Spleen (tissue), 11 donors: ENCODE results near the gene PANX3. TPM values are rescaled to one million over a fixed set of nuclear protein-coding genes. Genes with fewer than 3 reads are reported as not detected.

Source experiments
- DNase-seq: peaks from one replicate; pipeline ENCODE4 v3.0.0-alpha.2; 2020
- H3K27ac ChIP-seq, 8 donors: fragments of 200-600 bp; sonication (generic) in 7 of 8; 1 replicate in 4 of 8; 2 replicates in 4 of 8; pipeline versions ENCODE4 v1.5.0 to v1.8.0; 2016 to 2021; ENCODE audit warnings: inconsistent platforms in 4 of 8, mild to moderate bottlenecking in 4 of 8, moderate library complexity in 1 of 8
- H3K27me3 ChIP-seq, 7 donors: fragments of 200-600 bp; sonication (generic) in 6 of 7; replicated peaks in 1 of 7; 1 replicate in 4 of 7; 2 replicates in 3 of 7; pipeline versions ENCODE4 v1.5.0 to v1.8.0; 2016 to 2021; ENCODE audit warnings: inconsistent platforms in 3 of 7, mild to moderate bottlenecking in 1 of 7
- H3K36me3 ChIP-seq, 6 donors: fragments of 200-600 bp; sonication (generic) in 5 of 6; 1 replicate in 4 of 6; 2 replicates in 2 of 6; pipeline versions ENCODE4 v1.5.0 to v1.8.0; 2016 to 2021; ENCODE audit warnings: inconsistent platforms in 2 of 6
- H3K4me1 ChIP-seq, 6 donors: fragments of 200-600 bp; sonication (generic) in 5 of 6; 1 replicate in 3 of 6; 2 replicates in 3 of 6; pipeline versions ENCODE4 v1.5.0 to v1.8.0; 2016 to 2021; ENCODE audit warnings: inconsistent platforms in 3 of 6
- H3K4me3 ChIP-seq, 8 donors: fragments of 200-600 bp; sonication (generic) in 7 of 8; 1 replicate in 4 of 8; 2 replicates in 4 of 8; pipeline versions ENCODE4 v1.5.0 to v1.8.0; 2016 to 2021; ENCODE audit warnings: inconsistent platforms in 4 of 8, mild to moderate bottlenecking in 4 of 8, moderate library complexity in 2 of 8
- H3K9me3 ChIP-seq, 8 donors: fragments of 200-600 bp; sonication (generic) in 7 of 8; 1 replicate in 4 of 8; 2 replicates in 4 of 8; pipeline versions ENCODE4 v1.5.0 to v1.8.0; 2016 to 2021; ENCODE audit warnings: inconsistent platforms in 4 of 8
- POLR2A ChIP-seq, 3 donors: fragments of 450-650 bp; IDR thresholded peaks; one replicate each; pipeline ENCODE4 v1.5.1; 2017; ENCODE audit warnings: antibody characterized with exemption in 3 of 3, mild to moderate bottlenecking in 1 of 3
- POLR2AphosphoS5 ChIP-seq, 3 donors: sonication (generic); formaldehyde crosslinking; IDR thresholded peaks; one replicate each; pipeline ENCODE4 v1.5.1; 2017; ENCODE audit warnings: antibody characterized with exemption in 3 of 3
- WGBS, 5 donors: extraction: QIAGEN DNeasy Blood & Tissue Kit in 3 of 5; methylation state at CpG; one replicate each; pipeline versions ENCODE4 v1.1.5 to v1.1.7; 2013 to 2018; 5-methylcytosine and 5-hydroxymethylcytosine counted together
- intact Hi-C: fragments of 100-400 bp; cut with DNase I; formaldehyde crosslinking; loops from one replicate; pipeline ENCODE4 v1.15.0; 2023; ENCODE audit warnings: low total_unique reads
- polyA plus RNA-seq, 3 donors: library from polyadenylated mRNA; stranded (reverse); fragments of 200-250 nt; gene quantifications; one replicate each; pipeline ENCODE4 v1.2.1, GENCODE V29; 2013
- total RNA-seq, 7 donors: library from RNA; depleted of rRNA in 3 of 7; stranded (reverse); fragments of >200 nt in 3 of 7; fragmentation: NEBNext Ultra II Directional in 4 of 7; extraction: Animal tissue kit (Norgen Biotek cat#: 25700) in 4 of 7; gene quantifications; one replicate each; pipeline versions ENCODE4 v1.1.0 to v1.2.1, GENCODE V29; 2016 to 2021
- TF ChIP-seq, protein P1 (sequence below), 11 experiments: fragments of 200-600 bp in 7 of 11; fragments of 450-650 bp in 4 of 11; sonication (generic) in 4 of 11; IDR thresholded peaks in 8 of 11; conservative IDR thresholded peaks in 3 of 11; 1 replicate in 7 of 11; 2 replicates in 4 of 11; pipeline versions ENCODE4 v1.4.0 to v1.8.0; 2016 to 2021; ENCODE audit warnings: antibody characterized with exemption in 11 of 11, inconsistent platforms in 4 of 11, mild to moderate bottlenecking in 1 of 11
- donor health status: healthy with polysubstance abuse.
- donor health status: DM: no; HTN: no; CAD: no; lungs with moderate emphysema.
- donor health status: DM: no; HTN: no; CAD: no.
- donor health status: Bipolar disorder and iron deficiency.
- donor health status: healthy.
- donor health status: DM: no; HTN: no; CAD: no.
- donor health status: DM: yes; HTN: yes; CAD: no.

The PANX3 gene
- total and polyA plus RNA-seq, 10 donors: not detected

DNA sequence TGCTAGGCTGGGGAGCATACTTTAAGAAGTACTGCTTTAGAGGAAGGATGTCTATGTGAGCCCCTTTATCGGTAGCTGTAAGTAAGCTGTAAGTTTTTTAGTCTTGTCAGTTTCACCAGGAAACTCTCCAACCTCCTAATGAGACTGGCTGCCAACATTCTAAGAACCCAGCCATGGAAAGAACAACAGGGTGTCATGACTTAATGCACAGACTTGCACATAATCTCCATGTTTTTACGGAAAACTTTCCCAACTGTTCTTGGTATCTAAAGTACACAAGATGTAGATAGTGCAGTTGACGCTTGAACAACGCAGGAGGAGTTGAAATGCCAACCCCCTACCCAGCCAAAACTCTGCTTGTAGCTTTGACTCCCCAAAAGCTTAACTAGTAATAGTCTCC lies 32.5 kb upstream of the PANX3 start:
- intact Hi-C loops: no loop called here
- no peaks in the 10 kb centered on the region for H3K4me1 ChIP-seq
- no peak for DNase-seq
- H3K27ac ChIP-seq: no peak overlapping the region
- no peaks in the 10 kb centered on the region for H3K9me3 ChIP-seq
- WGBS, 5 donors: 80 to 94% (median 88%) methylated on average over 4 of the region's 4 CpGs
- no peak overlapping the region for H3K4me3 ChIP-seq
- TF ChIP-seq POLR2AphosphoS5 (IDR thresholded peaks at IDR 0.05) (no peak), POLR2A (IDR thresholded peaks at IDR 0.05) (no peak)
- TF ChIP-seq, protein P1, sequence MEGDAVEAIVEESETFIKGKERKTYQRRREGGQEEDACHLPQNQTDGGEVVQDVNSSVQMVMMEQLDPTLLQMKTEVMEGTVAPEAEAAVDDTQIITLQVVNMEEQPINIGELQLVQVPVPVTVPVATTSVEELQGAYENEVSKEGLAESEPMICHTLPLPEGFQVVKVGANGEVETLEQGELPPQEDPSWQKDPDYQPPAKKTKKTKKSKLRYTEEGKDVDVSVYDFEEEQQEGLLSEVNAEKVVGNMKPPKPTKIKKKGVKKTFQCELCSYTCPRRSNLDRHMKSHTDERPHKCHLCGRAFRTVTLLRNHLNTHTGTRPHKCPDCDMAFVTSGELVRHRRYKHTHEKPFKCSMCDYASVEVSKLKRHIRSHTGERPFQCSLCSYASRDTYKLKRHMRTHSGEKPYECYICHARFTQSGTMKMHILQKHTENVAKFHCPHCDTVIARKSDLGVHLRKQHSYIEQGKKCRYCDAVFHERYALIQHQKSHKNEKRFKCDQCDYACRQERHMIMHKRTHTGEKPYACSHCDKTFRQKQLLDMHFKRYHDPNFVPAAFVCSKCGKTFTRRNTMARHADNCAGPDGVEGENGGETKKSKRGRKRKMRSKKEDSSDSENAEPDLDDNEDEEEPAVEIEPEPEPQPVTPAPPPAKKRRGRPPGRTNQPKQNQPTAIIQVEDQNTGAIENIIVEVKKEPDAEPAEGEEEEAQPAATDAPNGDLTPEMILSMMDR (IDR thresholded peaks at IDR 0.05 in 8 of 11, conservative IDR thresholded peaks at IDR 0.05 in 3 of 11): no peak
- no peaks in the 10 kb centered on the region for H3K36me3 ChIP-seq
- H3K27me3 ChIP-seq: peaks cover 0 to 6% (median 0%) of the 10 kb centered on the region in 7 donors

DNA sequence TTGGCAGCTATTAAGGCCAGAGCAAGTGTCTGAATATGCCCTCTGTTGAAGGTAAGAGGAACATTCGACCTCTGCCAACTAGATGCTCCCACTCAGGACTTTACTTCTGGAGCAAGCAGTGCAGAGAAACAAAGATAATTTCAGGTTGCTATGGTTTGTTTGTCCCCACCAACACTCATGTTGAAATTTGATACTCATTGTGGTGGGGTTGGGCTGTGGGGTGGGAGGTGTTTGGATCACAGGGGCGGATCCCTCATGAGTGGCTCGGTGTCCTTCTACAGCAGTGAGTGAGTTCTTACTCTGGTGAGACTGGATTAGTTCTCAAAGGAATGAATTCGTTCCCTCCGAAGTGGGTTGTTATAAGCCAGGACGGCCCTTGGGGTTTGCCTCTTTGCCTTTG lies 29.4 kb upstream of the PANX3 start:
- no peaks in the 10 kb centered on the region for H3K36me3 ChIP-seq
- H3K27me3 ChIP-seq: peaks cover 0 to 1% (median 0%) of the 10 kb centered on the region in 7 donors
- intact Hi-C loops: loop anchor here (5.0 kb wide), 1 partner anchor 165 kb away; no protein-coding TSS in a partner anchor
- 72 to 91% (median 80%) methylated on average over 6 of the region's 6 CpGs for WGBS, 5 donors
- H3K9me3 ChIP-seq: no peaks in the 10 kb centered on the region
- H3K4me1 ChIP-seq: no peaks in the 10 kb centered on the region
- no peak overlapping the region for H3K4me3 ChIP-seq
- TF ChIP-seq POLR2A (IDR thresholded peaks at IDR 0.05) (no peak), POLR2AphosphoS5 (IDR thresholded peaks at IDR 0.05) (no peak)
- TF ChIP-seq, protein P1 (IDR thresholded peaks at IDR 0.05 in 8 of 11, conservative IDR thresholded peaks at IDR 0.05 in 3 of 11): no peak
- no peak overlapping the region for H3K27ac ChIP-seq
- DNase-seq: no peak

DNA sequence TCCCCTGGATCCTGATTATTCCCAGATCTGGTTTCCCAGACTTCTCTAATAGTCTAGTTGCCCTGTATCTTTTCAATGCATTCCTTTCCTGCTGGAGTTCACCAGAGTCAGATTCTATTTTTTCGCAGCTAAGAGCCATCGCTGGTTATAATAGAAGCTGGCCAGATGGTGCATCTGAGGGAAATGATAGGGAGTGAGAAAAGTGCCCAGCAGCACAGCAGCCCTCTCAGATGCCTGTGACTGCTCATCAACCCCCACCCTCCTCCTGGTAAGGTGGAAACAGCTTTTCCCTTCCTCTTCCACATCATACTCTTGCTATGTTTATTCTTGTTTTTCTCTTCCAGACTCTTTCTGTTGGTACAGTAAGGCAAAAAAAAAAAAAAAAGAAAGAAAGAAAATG lies 28.7 kb upstream of the PANX3 start:
- H3K4me1 ChIP-seq: no peaks in the 10 kb centered on the region
- no peaks in the 10 kb centered on the region for H3K36me3 ChIP-seq
- no peak for TF ChIP-seq POLR2AphosphoS5 (IDR thresholded peaks at IDR 0.05)
- TF ChIP-seq POLR2A (IDR thresholded peaks at IDR 0.05): no peak
- TF ChIP-seq, protein P1 (IDR thresholded peaks at IDR 0.05 in 8 of 11, conservative IDR thresholded peaks at IDR 0.05 in 3 of 11): no peak
- no peak overlapping the region for H3K4me3 ChIP-seq
- no peak overlapping the region for H3K27ac ChIP-seq
- intact Hi-C loops: loop anchor here (5.0 kb wide), 1 partner anchor 165 kb away; no protein-coding TSS in a partner anchor
- DNase-seq: no peak
- H3K9me3 ChIP-seq: no peaks in the 10 kb centered on the region
- WGBS, 5 donors: 78 to 95% (median 90%) methylated on average over 2 of the region's 2 CpGs
- peaks cover 0 to 7% (median 0%) of the 10 kb centered on the region in 7 donors for H3K27me3 ChIP-seq

DNA sequence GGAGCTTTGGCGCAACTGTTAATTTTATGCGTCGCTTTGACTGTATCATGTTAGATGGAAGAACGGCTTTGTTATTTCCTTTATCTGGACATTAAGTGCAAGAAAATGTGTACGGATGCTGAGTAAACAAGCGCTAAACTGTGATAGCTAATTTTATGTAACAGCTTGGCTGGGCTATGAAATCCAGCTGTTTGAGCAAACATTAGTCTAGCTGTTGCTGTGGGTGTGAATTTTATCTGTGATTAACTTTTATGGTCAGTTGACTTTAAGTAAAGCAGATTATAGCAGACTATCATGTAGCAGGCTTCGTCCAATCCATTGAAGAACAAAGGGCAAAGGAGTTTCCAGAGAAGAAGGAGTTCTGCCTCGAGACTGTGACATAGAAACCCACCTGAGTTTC lies 27.4 kb upstream of the PANX3 start:
- H3K9me3 ChIP-seq: no peaks in the 10 kb centered on the region
- peaks cover 0 to 16% (median 0%) of the 10 kb centered on the region in 7 donors for H3K27me3 ChIP-seq
- no peak overlapping the region for H3K4me3 ChIP-seq
- intact Hi-C loops: loop anchor here (5.0 kb wide), 1 partner anchor 166 kb away; no protein-coding TSS in a partner anchor
- no peaks in the 10 kb centered on the region for H3K4me1 ChIP-seq
- 84 to 90% (median 88%) methylated on average over 8 of the region's 8 CpGs for WGBS, 5 donors
- TF ChIP-seq POLR2A (IDR thresholded peaks at IDR 0.05): no peak
- TF ChIP-seq, protein P1 (IDR thresholded peaks at IDR 0.05 in 8 of 11, conservative IDR thresholded peaks at IDR 0.05 in 3 of 11): no peak
- no peak for TF ChIP-seq POLR2AphosphoS5 (IDR thresholded peaks at IDR 0.05)
- no peak for DNase-seq
- no peaks in the 10 kb centered on the region for H3K36me3 ChIP-seq
- H3K27ac ChIP-seq: no peak overlapping the region
